IMR-90 (cell line): ENCODE data around the gene RORB. TPM values are rescaled to one million over a fixed set of nuclear protein-coding genes. Genes with fewer than 3 reads are reported as not detected.

ENCODE experiments used
- ATAC-seq: fragments of 200-7000 bp; cut with Tn5 transposase; 2 replicates; pipeline ENCODE4 v1.9.1; 2020; ENCODE audit warnings: low read depth, mild to moderate bottlenecking, moderate library complexity
- BruUV-seq: library from RNA; stranded (reverse); fragments of 400-500 nt; replicated peaks from 2 replicates; lab custom pipeline; 2021; lab: Mats Ljungman, UMichigan
- CTCF ChIA-PET: fragments of 300-600 bp; formaldehyde crosslinking; extraction: SDS; loops from one replicate; lab custom pipeline; 2021; ENCODE audit warnings: antibody characterized with exemption; lab: Yijun Ruan, JAX
- POLR2A ChIA-PET: fragments of 300-600 bp; sonication (Branson Sonifier 250); formaldehyde crosslinking; loops from one replicate; lab custom pipeline; 2022; ENCODE audit warnings: antibody characterized with exemption; ENCODE audit not compliant: unreplicated experiment; lab: Charles Lee
- DNase-seq: peaks from one replicate; pipeline ENCODE4 v3.0.0; 2013
- H2AFZ ChIP-seq: replicated peaks from 2 replicates; pipeline ENCODE3; 2013; ENCODE audit warnings: low read length, mild to moderate bottlenecking; ENCODE audit not compliant: poor library complexity
- H2AK5ac ChIP-seq: 2 replicates; pipeline ENCODE4 v1.6.1; 2013; ENCODE audit warnings: low read depth, low read length, inconsistent platforms
- H2AK9ac ChIP-seq: replicated peaks from 2 replicates; pipeline ENCODE3; 2013; ENCODE audit warnings: mild to moderate bottlenecking, low read depth, low read length, moderate library complexity; ENCODE audit not compliant: poor library complexity
- H2BK120ac ChIP-seq: 2 replicates; pipeline ENCODE4 v1.6.1; 2013; ENCODE audit warnings: low read depth, low read length, inconsistent platforms
- H2BK15ac ChIP-seq: 3 replicates; pipeline ENCODE4 v1.6.1; 2013; ENCODE audit warnings: low read depth, low read length, inconsistent platforms
- H2BK20ac ChIP-seq: 2 replicates; pipeline ENCODE4 v1.6.1; 2013; ENCODE audit warnings: low read depth, mild to moderate bottlenecking, inconsistent platforms, low read length, moderate library complexity
- H2BK5ac ChIP-seq: 2 replicates; pipeline ENCODE4 v1.6.1; 2013; ENCODE audit warnings: mild to moderate bottlenecking, low read depth, low read length, inconsistent platforms; ENCODE audit not compliant: poor library complexity, severe bottlenecking
- H3K14ac ChIP-seq: replicated peaks from 2 replicates; pipeline ENCODE4 v1.6.1; 2013; ENCODE audit warnings: low read depth, low read length, inconsistent platforms
- H3K18ac ChIP-seq: 2 replicates; pipeline ENCODE4 v1.6.1; 2013; ENCODE audit warnings: low read depth, low read length, control low read depth
- H3K23ac ChIP-seq: 2 replicates; pipeline ENCODE4 v1.6.1; 2013; ENCODE audit warnings: low read depth, low read length, inconsistent platforms
- H3K27ac ChIP-seq: 2 replicates; pipeline ENCODE4 v1.5.1; 2013; ENCODE audit warnings: mild to moderate bottlenecking, control low read depth, low read length; ENCODE audit not compliant: insufficient read depth
- H3K27me3 ChIP-seq: 2 replicates; pipeline ENCODE4 v1.6.1; 2013; ENCODE audit warnings: low read length; ENCODE audit not compliant: control insufficient read depth, insufficient read depth
- H3K36me3 ChIP-seq: 2 replicates; pipeline ENCODE4 v1.6.1; 2013; ENCODE audit warnings: low read length, mixed read lengths; ENCODE audit not compliant: control insufficient read depth, insufficient read depth
- H3K4ac ChIP-seq: 2 replicates; pipeline ENCODE4 v1.6.1; 2013; ENCODE audit warnings: low read depth, low read length, inconsistent platforms
- H3K4me1 ChIP-seq: 2 replicates; pipeline ENCODE4 v1.6.1; 2013; ENCODE audit warnings: low read length, mixed read lengths; ENCODE audit not compliant: control insufficient read depth, insufficient read depth
- H3K4me2 ChIP-seq: 2 replicates; pipeline ENCODE4 v1.6.1; 2013; ENCODE audit warnings: low read depth, mild to moderate bottlenecking, control low read depth, low read length, moderate library complexity
- H3K4me3 ChIP-seq: 2 replicates; pipeline ENCODE4 v1.5.1; 2013; ENCODE audit warnings: low read depth, mild to moderate bottlenecking, control low read depth, low read length, moderate library complexity; ENCODE audit not compliant: insufficient read depth
- H3K56ac ChIP-seq: 2 replicates; pipeline ENCODE4 v1.6.1; 2013; ENCODE audit warnings: low read length, inconsistent platforms; ENCODE audit not compliant: insufficient read depth; ENCODE audit errors: extremely low read depth
- H3K79me1 ChIP-seq, 2 experiments: 2 replicates each; pipeline ENCODE4 v1.6.1; 2013; ENCODE audit warnings: low read length in 2 of 2, inconsistent platforms in 1 of 2, low read depth in 1 of 2
- H3K9ac ChIP-seq: 2 replicates; pipeline ENCODE4 v1.6.1; 2013; ENCODE audit warnings: low read depth, low read length, control low read depth
- H3K9me1 ChIP-seq: 2 replicates; pipeline ENCODE4 v1.6.1; 2013; ENCODE audit warnings: low read length, inconsistent platforms; ENCODE audit not compliant: insufficient read depth
- H3K9me3 ChIP-seq: 2 replicates; pipeline ENCODE4 v1.6.1; 2013; ENCODE audit warnings: low read length; ENCODE audit not compliant: control insufficient read depth, insufficient read depth
- H4K20me1 ChIP-seq: 2 replicates; pipeline ENCODE4 v1.6.1; 2013; ENCODE audit warnings: low read length, inconsistent platforms; ENCODE audit not compliant: insufficient read depth
- H4K5ac ChIP-seq: 2 replicates; pipeline ENCODE4 v1.6.1; 2013; ENCODE audit warnings: mild to moderate bottlenecking, low read depth, low read length, control low read depth
- H4K8ac ChIP-seq, 2 experiments: 2 replicates each; pipeline ENCODE4 v1.6.1; 2013; ENCODE audit warnings: low read depth in 2 of 2, low read length in 2 of 2, control low read depth in 1 of 2, inconsistent platforms in 1 of 2
- H4K91ac ChIP-seq: 2 replicates; pipeline ENCODE4 v1.6.1; 2013; ENCODE audit warnings: low read depth, low read length, inconsistent platforms; ENCODE audit not compliant: insufficient read depth
- CTCF ChIP-seq: conservative IDR thresholded peaks from 2 replicates; pipeline ENCODE4 v1.5.1; 2012; ENCODE audit warnings: mild to moderate bottlenecking, low read depth, low read length, improper control_type of control experiment
- RCOR1 ChIP-seq: IDR thresholded peaks from 2 replicates; pipeline ENCODE4 v1.6.1; 2012; ENCODE audit warnings: mild to moderate bottlenecking, low read length, improper control_type of control experiment; ENCODE audit not compliant: insufficient replicate concordance
- SMC3 ChIP-seq: fragments of 150-350 bp; IDR thresholded peaks from 2 replicates; pipeline ENCODE4 v1.6.1; 2016; ENCODE audit warnings: low read depth, mild to moderate bottlenecking, antibody characterized with exemption, low read length, moderate library complexity
- WGBS, 2 experiments: methylation state at CpG; one replicate each; pipeline versions ENCODE4 v1.1.5 to v1.1.7; 2013; ENCODE audit warnings: missing lambda C conversion rate in 2 of 2; ENCODE audit not compliant: insufficient read length in 1 of 2; ENCODE audit errors: extremely low coverage in 2 of 2; 5-methylcytosine and 5-hydroxymethylcytosine counted together
- dilution Hi-C: fragments of 300-500 bp; cut with HindIII; formaldehyde crosslinking; loops from one replicate; pipeline ENCODE4 v1.14.3; 2018; ENCODE audit warnings: low sequenced_read_pairs; ENCODE audit not compliant: unreplicated experiment
- in situ Hi-C: fragments of 300-500 bp; cut with MboI; formaldehyde crosslinking; loops from 3 replicates; pipeline ENCODE4 v1.14.3; 2019; ENCODE audit warnings: low sequenced_read_pairs, inconsistent platforms, mixed read lengths
- intact Hi-C: fragments of 100-400 bp; cut with micrococcal nuclease; formaldehyde crosslinking; loops from 2 replicates; pipeline ENCODE4 v1.10.0; 2022
- polyA plus RNA-seq, 3 experiments: library from polyadenylated mRNA; depleted of rRNA; stranded (reverse); fragments of >200 nt; gene quantifications; 2 replicates each; pipeline ENCODE4 v1.2.3, GENCODE V29; 2012; ENCODE audit warnings: low replicate concordance in 1 of 3
- total RNA-seq: library from RNA; depleted of rRNA; stranded (reverse); fragments of >200 nt; gene quantifications from 2 replicates; pipeline ENCODE4 v1.2.3, GENCODE V29; 2012

RORB gene
- total and polyA plus RNA-seq, 2 of the 4 experiments (the other 2 are of a cell fraction): not detected

- H3K9ac ChIP-seq: no peak overlapping the region
- H3K36me3 ChIP-seq: no peaks in the 10 kb centered on the region
- H3K9me1 ChIP-seq: no peaks in the 10 kb centered on the region; the same call in 1 of the 2 replicates
- no peak overlapping the region for H3K27ac ChIP-seq
- dilution Hi-C loops: no loop called here
- no peaks in the 10 kb centered on the region for H3K9me3 ChIP-seq
- no peaks in the 10 kb centered on the region for H3K4me1 ChIP-seq
- no TSS peak for BruUV-seq
- POLR2A ChIA-PET: no interaction called here
- CTCF ChIA-PET: no interaction called here
- no peak overlapping the region for H4K91ac ChIP-seq
- H3K4me2 ChIP-seq: no peak overlapping the region
- no peak overlapping the region for H2BK15ac ChIP-seq
- H3K4me3 ChIP-seq: no peak overlapping the region
- WGBS, 2 experiments: no CpG with 5 or more reads among the region's 3 CpGs
- intact Hi-C loops: loop anchor here (5.0 kb wide), 3 partner anchors 48 to 1443 kb away; no protein-coding TSS in a partner anchor
- H2AK5ac ChIP-seq: no peak overlapping the region
- no peak overlapping the region for H3K4ac ChIP-seq
- H4K8ac ChIP-seq: no peak overlapping the region
- H3K79me1 ChIP-seq: no peaks in the 10 kb centered on the region
- no peak overlapping the region for H2BK20ac ChIP-seq
- H4K5ac ChIP-seq: no peak overlapping the region
- H2BK5ac ChIP-seq: no peak overlapping the region
- TF ChIP-seq RCOR1 (no peak), SMC3 (peak; percentile 8; the same call in 1 of the 2 replicates), CTCF (peak; percentile 45)
- no peaks in the 10 kb centered on the region for H3K27me3 ChIP-seq
- ATAC-seq (peak; percentile 53; the same call in 1 of the 2 replicates), DNase-seq (no peak)
- H2BK120ac ChIP-seq: no peak overlapping the region
- H4K20me1 ChIP-seq: no peaks in the 10 kb centered on the region
- no peak overlapping the region for H3K14ac ChIP-seq
- H3K23ac ChIP-seq: no peak overlapping the region
- H2AK9ac ChIP-seq: no peak overlapping the region
- in situ Hi-C loops: no loop called here
- H3K56ac ChIP-seq: no peak overlapping the region
- H2AFZ ChIP-seq: no peak overlapping the region
- H3K18ac ChIP-seq: no peak overlapping the region
Observed at GRCh38 chr9:74645007-74645639, 148.0 kb downstream of the RORB start.
